Measurements from ENCODE around the gene DCAF15.

DCAF15 gene

DNA sequence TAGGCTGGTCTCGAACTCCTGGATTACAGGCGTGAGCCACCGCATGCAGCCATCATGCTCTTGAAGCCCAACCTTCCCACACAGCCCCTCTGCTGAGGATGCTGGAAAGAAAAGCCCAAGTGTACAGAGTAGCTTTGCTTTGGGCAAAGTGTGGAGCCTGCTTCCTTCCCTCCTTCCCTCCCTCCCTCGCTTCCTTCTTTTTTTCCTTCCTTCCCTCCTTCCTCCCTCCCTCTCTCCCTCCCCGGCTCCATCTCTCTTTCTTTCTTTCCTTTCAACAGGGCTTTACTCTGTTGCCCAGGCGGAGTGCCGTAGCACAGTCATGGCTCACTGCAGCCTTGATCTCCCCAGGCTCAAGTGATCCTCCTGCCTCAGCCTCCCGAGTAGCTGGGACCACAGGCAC lies 43.6 kb upstream of the DCAF15 start:
- H3K4me3 Mint-ChIP-seq = peak overlapping the region; percentile 36
- DNase-seq = no peak

DNA sequence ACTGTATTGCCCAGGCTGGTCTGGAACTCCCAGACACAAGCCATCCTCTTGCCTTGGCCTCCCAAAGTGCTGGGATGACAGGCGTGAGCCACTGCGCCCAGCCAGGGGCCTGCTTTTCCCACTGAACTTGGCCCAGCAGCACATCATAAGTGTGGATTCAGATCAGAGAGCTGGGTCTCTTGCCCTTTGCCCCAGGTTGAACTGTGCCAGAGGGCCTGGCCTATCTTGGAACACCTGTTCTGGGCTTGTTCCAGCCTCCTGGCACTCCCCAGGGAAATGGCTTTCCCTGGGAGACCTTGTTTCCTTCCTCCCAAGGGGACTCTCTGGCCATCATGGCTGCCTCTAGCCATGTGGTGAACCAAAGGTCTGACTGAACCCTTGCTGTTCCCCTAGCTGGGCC lies 42.9 kb upstream of the DCAF15 start:
- TF ChIP-seq, protein P1, sequence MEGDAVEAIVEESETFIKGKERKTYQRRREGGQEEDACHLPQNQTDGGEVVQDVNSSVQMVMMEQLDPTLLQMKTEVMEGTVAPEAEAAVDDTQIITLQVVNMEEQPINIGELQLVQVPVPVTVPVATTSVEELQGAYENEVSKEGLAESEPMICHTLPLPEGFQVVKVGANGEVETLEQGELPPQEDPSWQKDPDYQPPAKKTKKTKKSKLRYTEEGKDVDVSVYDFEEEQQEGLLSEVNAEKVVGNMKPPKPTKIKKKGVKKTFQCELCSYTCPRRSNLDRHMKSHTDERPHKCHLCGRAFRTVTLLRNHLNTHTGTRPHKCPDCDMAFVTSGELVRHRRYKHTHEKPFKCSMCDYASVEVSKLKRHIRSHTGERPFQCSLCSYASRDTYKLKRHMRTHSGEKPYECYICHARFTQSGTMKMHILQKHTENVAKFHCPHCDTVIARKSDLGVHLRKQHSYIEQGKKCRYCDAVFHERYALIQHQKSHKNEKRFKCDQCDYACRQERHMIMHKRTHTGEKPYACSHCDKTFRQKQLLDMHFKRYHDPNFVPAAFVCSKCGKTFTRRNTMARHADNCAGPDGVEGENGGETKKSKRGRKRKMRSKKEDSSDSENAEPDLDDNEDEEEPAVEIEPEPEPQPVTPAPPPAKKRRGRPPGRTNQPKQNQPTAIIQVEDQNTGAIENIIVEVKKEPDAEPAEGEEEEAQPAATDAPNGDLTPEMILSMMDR (IDR thresholded peaks at IDR 0.05) = no peak
- Mint-ChIP-seq H3K9me3 (peaks cover 3% of the 10 kb centered on the region), H3K27ac (no peak overlapping the region), H3K4me3 (no peak overlapping the region), H3K27me3 (ENCODE audit: low read depth, poor library complexity) (peaks cover under 1% of the 10 kb centered on the region), H3K36me3 (ENCODE audit: low read depth) (peaks cover 16% of the 10 kb centered on the region), H3K4me1 (peaks cover 11% of the 10 kb centered on the region)
- no peak for DNase-seq

More for the DNA sequence above, 43.6 kb upstream of the DCAF15 start:
- Mint-ChIP-seq H3K9me3 (peaks cover 3% of the 10 kb centered on the region), H3K27me3 (ENCODE audit: low read depth, poor library complexity) (no peaks in the 10 kb centered on the region), H3K36me3 (ENCODE audit: low read depth) (peaks cover 16% of the 10 kb centered on the region), H3K4me1 (peaks cover 11% of the 10 kb centered on the region), H3K27ac (no peak overlapping the region)
- TF ChIP-seq, protein P1 (IDR thresholded peaks at IDR 0.05) = no peak

DNA sequence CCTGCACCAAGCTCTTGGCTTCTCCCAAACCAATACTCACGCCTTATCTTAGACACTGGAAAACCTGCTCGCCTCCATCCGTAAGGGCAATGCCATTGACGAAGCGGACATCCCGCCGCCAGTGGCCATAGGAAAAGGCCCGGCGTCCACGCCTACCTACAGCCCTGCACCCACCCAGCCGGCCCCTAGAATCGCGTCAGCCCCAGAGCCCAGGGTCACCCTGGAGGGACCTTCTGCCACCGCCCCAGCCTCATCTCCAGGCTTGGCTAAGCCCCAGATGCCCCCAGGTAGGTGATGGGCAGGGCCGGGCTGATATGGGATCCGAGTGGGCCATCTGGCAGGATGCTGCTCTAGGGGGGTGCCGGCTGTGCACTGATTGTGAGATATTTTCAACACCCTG lies 39.0 kb upstream of the DCAF15 start:
- peaks cover 3% of the 10 kb centered on the region for H3K27me3 Mint-ChIP-seq (ENCODE audit: low read depth, poor library complexity)
- H3K27ac Mint-ChIP-seq = no peak overlapping the region
- no peaks in the 10 kb centered on the region for H3K9me3 Mint-ChIP-seq
- TF ChIP-seq, protein P1 (IDR thresholded peaks at IDR 0.05) = no peak
- no peaks in the 10 kb centered on the region for H3K4me1 Mint-ChIP-seq
- peaks cover 20% of the 10 kb centered on the region for H3K36me3 Mint-ChIP-seq (ENCODE audit: low read depth)
- no peak for DNase-seq
- no peak overlapping the region for H3K4me3 Mint-ChIP-seq

DNA sequence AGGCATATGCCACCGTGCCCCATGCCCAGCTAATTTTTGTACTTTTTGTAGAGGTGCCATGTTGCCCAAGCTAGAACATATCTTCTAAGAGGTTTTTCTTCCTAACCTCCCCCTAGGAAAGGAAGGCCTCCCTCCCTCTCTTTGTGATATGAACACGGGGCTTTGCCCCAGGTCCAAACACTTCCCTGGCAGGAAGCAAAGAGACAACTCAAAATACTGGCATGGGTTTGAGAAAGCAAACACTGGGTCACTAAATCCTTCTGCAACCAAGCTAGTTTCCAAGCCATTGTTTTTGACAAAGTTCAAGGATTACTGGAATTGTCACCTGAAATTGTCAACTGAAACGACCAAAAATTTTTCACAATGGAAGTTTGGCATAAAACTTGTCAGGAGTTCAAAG lies 37.5 kb upstream of the DCAF15 start:
- TF ChIP-seq, protein P1 (IDR thresholded peaks at IDR 0.05) = no peak
- Mint-ChIP-seq H3K4me1 (no peaks in the 10 kb centered on the region), H3K4me3 (no peak overlapping the region), H3K27ac (no peak overlapping the region), H3K36me3 (ENCODE audit: low read depth) (peaks cover 23% of the 10 kb centered on the region), H3K27me3 (ENCODE audit: low read depth, poor library complexity) (peaks cover 3% of the 10 kb centered on the region), H3K9me3 (no peaks in the 10 kb centered on the region)
- DNase-seq = no peak

DNA sequence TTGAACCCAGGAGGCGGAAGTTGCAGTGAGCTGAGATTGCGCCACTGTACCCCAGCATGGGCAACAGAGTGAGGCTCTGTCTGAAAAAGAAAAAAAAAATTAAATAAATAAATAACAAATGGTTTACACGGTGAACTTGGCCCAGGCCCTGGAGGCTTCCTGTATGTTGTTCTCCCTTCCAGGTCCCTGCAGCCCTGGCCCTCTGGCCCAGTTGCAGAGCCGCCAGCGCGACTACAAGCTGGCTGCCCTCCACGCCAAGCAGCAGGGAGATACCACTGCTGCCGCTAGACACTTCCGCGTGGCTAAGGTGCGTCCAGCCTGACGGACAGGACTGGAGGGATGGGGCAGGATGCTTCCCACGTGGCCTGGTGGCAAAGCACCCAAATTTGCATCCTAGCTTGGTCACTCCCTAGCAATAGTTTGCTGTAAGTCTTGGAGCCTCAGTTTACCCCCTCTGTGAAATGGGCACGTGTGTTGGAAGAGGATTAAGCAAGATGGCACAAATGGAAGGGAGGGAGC lies 34.4 kb upstream of the DCAF15 start:
- Mint-ChIP-seq H3K27ac (no peak overlapping the region), H3K9me3 (peaks cover 13% of the 10 kb centered on the region), H3K4me1 (no peaks in the 10 kb centered on the region), H3K27me3 (ENCODE audit: low read depth, poor library complexity) (peaks cover 3% of the 10 kb centered on the region), H3K4me3 (no peak overlapping the region), H3K36me3 (ENCODE audit: low read depth) (peaks cover 46% of the 10 kb centered on the region)
- TF ChIP-seq, protein P1 (IDR thresholded peaks at IDR 0.05) = no peak
- no peak for DNase-seq

DNA sequence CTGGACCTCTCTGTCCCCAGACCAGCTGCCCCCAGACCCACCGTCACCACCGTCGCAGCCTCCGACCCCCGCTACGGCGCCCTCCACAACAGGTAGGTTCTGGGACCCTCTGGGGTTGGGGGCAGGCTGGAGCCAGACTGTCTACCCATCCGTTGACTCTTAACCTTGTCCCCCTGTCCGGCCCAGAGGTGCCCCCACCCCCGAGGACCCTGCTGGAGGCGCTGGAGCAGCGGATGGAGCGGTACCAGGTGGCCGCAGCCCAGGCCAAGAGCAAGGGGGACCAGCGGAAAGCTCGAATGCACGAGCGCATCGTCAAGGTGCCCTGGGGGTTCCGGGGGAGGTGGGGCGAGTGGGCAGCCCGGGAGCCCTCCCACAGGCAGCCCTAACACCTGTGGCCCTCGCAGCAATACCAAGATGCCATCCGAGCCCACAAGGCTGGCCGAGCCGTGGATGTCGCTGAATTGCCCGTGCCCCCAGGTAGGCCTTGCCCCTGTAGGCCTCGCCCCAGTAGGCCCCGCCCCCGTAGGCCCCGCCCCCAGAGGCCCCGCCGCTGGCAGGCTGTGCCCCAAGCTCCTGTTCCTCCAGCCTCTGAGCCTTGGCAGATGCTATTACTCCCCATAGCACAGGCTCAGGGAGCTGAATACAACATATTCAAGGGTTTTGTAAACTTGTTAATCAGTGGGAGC lies 33.4 kb upstream of the DCAF15 start:
- TF ChIP-seq, protein P1 (IDR thresholded peaks at IDR 0.05) = no peak
- DNase-seq = no peak
- H3K9me3 Mint-ChIP-seq = peaks cover 13% of the 10 kb centered on the region
- peaks cover 48% of the 10 kb centered on the region for H3K36me3 Mint-ChIP-seq (ENCODE audit: low read depth)
- no peak overlapping the region for H3K27ac Mint-ChIP-seq
- no peak overlapping the region for H3K4me3 Mint-ChIP-seq
- no peaks in the 10 kb centered on the region for H3K4me1 Mint-ChIP-seq
- H3K27me3 Mint-ChIP-seq (ENCODE audit: low read depth, poor library complexity) = peaks cover 3% of the 10 kb centered on the region

All from nephron progenitor cell (in vitro differentiated cells).